Measurements from ENCODE around the gene VEGFA.
"Not testable (repeated sequence)": the region's sequence is repeated elsewhere in the genome, so short reads cannot be mapped to it uniquely, and the experiment has no call there.

VEGFA gene

GRCh38 chr6:43806043-43806757 lies 36.2 kb downstream of the VEGFA start:
- DNase-seq, result no peak

GRCh38 chr6:43806758-43807227 lies 36.8 kb downstream of the VEGFA start:
- no peak for DNase-seq

GRCh38 chr6:43807228-43808061 lies 37.4 kb downstream of the VEGFA start:
- DNase-seq, result no peak

- DNase-seq, result no peak
Observed at GRCh38 chr6:43808412-43808811, 38.4 kb downstream of the VEGFA start.

- peak in 1 of 5 experiments; percentile 21 for DNase-seq
Observed at GRCh38 chr6:43809417-43810305, 39.6 kb downstream of the VEGFA start.

GRCh38 chr6:43810965-43811732 lies 41.1 kb downstream of the VEGFA start:
- DNase-seq, result no peak

- DNase-seq, result no peak
Observed at GRCh38 chr6:43811733-43812099, 41.7 kb downstream of the VEGFA start.

- peak in 2 of 5 experiments; percentile 22 to 86 for DNase-seq
Observed at GRCh38 chr6:43812850-43813578, 43.0 kb downstream of the VEGFA start.

- DNase-seq, result no peak
Observed at GRCh38 chr6:43814111-43814510, 44.1 kb downstream of the VEGFA start.

GRCh38 chr6:43814865-43815264 lies 44.9 kb downstream of the VEGFA start:
- no peak for DNase-seq

- peak in 1 of 5 experiments; percentile 29 for DNase-seq
Observed at GRCh38 chr6:43817192-43817591, 47.2 kb downstream of the VEGFA start.

GRCh38 chr6:43818973-43819372 lies 49.0 kb downstream of the VEGFA start:
- not testable (repeated sequence) for DNase-seq

GRCh38 chr6:43819958-43820357 lies 49.9 kb downstream of the VEGFA start:
- no peak for DNase-seq

- no peak for DNase-seq
Observed at GRCh38 chr6:43820486-43820885, 50.5 kb downstream of the VEGFA start.

- DNase-seq, result no peak
Observed at GRCh38 chr6:43821101-43821886, 51.3 kb downstream of the VEGFA start.

GRCh38 chr6:43823390-43823789 lies 53.4 kb downstream of the VEGFA start:
- no peak for DNase-seq

GRCh38 chr6:43823879-43824702 lies 54.1 kb downstream of the VEGFA start:
- DNase-seq, result no peak

GRCh38 chr6:43824703-43825064 lies 54.7 kb downstream of the VEGFA start:
- DNase-seq, result no peak
